H9 (cell line): Measurements from ENCODE around the gene CERK. TPM values are rescaled to one million over a fixed set of nuclear protein-coding genes. Genes with fewer than 3 reads are reported as not detected.
A peak's percentile ranks its signal among the peaks of the same experiment; 100 is the strongest.

ENCODE experiments used
- DNase-seq: peaks from one replicate; pipeline ENCODE4 v3.0.0-alpha.2; 2017
- H2AFZ ChIP-seq: one replicate; pipeline ENCODE4 v1.6.1; 2013; ENCODE audit warnings: mild to moderate bottlenecking, low read length, control low read depth, moderate library complexity
- H2AK5ac ChIP-seq: 2 replicates; pipeline ENCODE4 v1.6.1; 2013; ENCODE audit warnings: low read length, control low read depth, mixed read lengths; ENCODE audit not compliant: insufficient read length
- H2BK120ac ChIP-seq: one replicate; pipeline ENCODE4 v1.6.1; 2013; ENCODE audit warnings: low read depth, mild to moderate bottlenecking, low read length, control low read depth, inconsistent platforms; ENCODE audit not compliant: poor library complexity, severe bottlenecking
- H2BK12ac ChIP-seq: 2 replicates; pipeline ENCODE4 v1.6.1; 2013; ENCODE audit warnings: low read length, control low read depth, mixed read lengths, low read depth; ENCODE audit not compliant: insufficient read length
- H2BK15ac ChIP-seq: 2 replicates; pipeline ENCODE4 v1.6.1; 2013; ENCODE audit warnings: low read depth, low read length, control low read depth
- H2BK20ac ChIP-seq: one replicate; pipeline ENCODE4 v1.6.1; 2013; ENCODE audit warnings: low read depth, mild to moderate bottlenecking, low read length, control low read depth, inconsistent platforms; ENCODE audit not compliant: poor library complexity, severe bottlenecking
- H2BK5ac ChIP-seq: 2 replicates; pipeline ENCODE4 v1.6.1; 2013; ENCODE audit warnings: low read length, control low read depth, mixed read lengths; ENCODE audit not compliant: insufficient read length
- H3K14ac ChIP-seq: 2 replicates; pipeline ENCODE4 v1.6.1; 2013; ENCODE audit warnings: low read length, control low read depth; ENCODE audit not compliant: insufficient read depth
- H3K18ac ChIP-seq: 2 replicates; pipeline ENCODE4 v1.6.1; 2013; ENCODE audit warnings: low read depth, mild to moderate bottlenecking, mixed read lengths, low read length, control low read depth; ENCODE audit not compliant: insufficient read length
- H3K23ac ChIP-seq: 2 replicates; pipeline ENCODE4 v1.6.1; 2013; ENCODE audit warnings: low read length, control low read depth, mixed read lengths, low read depth; ENCODE audit not compliant: insufficient read length
- H3K23me2 ChIP-seq: 2 replicates; pipeline ENCODE4 v1.6.1; 2013; ENCODE audit warnings: low read depth, mild to moderate bottlenecking, mixed read lengths, low read length, control low read depth; ENCODE audit not compliant: insufficient read length, poor library complexity, severe bottlenecking
- H3K27ac ChIP-seq: 2 replicates; pipeline ENCODE4 v1.5.1; 2013; ENCODE audit warnings: low read length, control low read depth, mixed read lengths, low read depth; ENCODE audit not compliant: insufficient read length
- H3K27me3 ChIP-seq: 2 replicates; pipeline ENCODE4 v1.6.1; 2013; ENCODE audit warnings: low read length, control low read depth, inconsistent platforms; ENCODE audit not compliant: insufficient read depth
- H3K4ac ChIP-seq: 2 replicates; pipeline ENCODE4 v1.6.1; 2013; ENCODE audit warnings: low read depth, mild to moderate bottlenecking, control low read depth, inconsistent platforms, low read length, moderate library complexity
- H3K4me1 ChIP-seq: 2 replicates; pipeline ENCODE4 v1.6.1; 2013; ENCODE audit warnings: low read length, control low read depth, inconsistent platforms; ENCODE audit not compliant: insufficient read depth
- H3K4me2 ChIP-seq: 2 replicates; pipeline ENCODE4 v1.6.1; 2013; ENCODE audit warnings: low read length, control low read depth, mixed read lengths; ENCODE audit not compliant: insufficient read length, insufficient read depth
- H3K56ac ChIP-seq: 2 replicates; pipeline ENCODE4 v1.6.1; 2013; ENCODE audit warnings: low read depth, mild to moderate bottlenecking, mixed read lengths, low read length, control low read depth; ENCODE audit not compliant: insufficient read length
- H3K79me1 ChIP-seq: 2 replicates; pipeline ENCODE4 v1.6.1; 2013; ENCODE audit warnings: low read depth, mild to moderate bottlenecking, moderate library complexity, low read length, control low read depth, inconsistent platforms; ENCODE audit not compliant: insufficient read depth, poor library complexity, severe bottlenecking
- H3K79me2 ChIP-seq: 2 replicates; pipeline ENCODE4 v1.6.1; 2013; ENCODE audit warnings: low read length, control low read depth, inconsistent platforms; ENCODE audit not compliant: insufficient read depth
- H3K9ac ChIP-seq: 2 replicates; pipeline ENCODE4 v1.6.1; 2013; ENCODE audit warnings: low read length, control low read depth, mixed read lengths; ENCODE audit not compliant: insufficient read length; ENCODE audit errors: extremely low read depth
- H3K9me3 ChIP-seq: one replicate; pipeline ENCODE4 v1.6.1; 2013; ENCODE audit warnings: low read depth, low read length, inconsistent platforms; ENCODE audit not compliant: control insufficient read depth
- H3T11ph ChIP-seq: one replicate; pipeline ENCODE4 v1.6.1; 2013; ENCODE audit warnings: mild to moderate bottlenecking, low read length, control low read depth, inconsistent platforms
- H4K20me1 ChIP-seq: one replicate; pipeline ENCODE4 v1.6.1; 2013; ENCODE audit not compliant: control insufficient read depth, insufficient read length, insufficient read depth
- H4K5ac ChIP-seq: 2 replicates; pipeline ENCODE4 v1.6.1; 2013; ENCODE audit warnings: low read depth, mild to moderate bottlenecking, mixed read lengths, low read length, control low read depth; ENCODE audit not compliant: insufficient read length
- H4K8ac ChIP-seq: replicated peaks from 2 replicates; pipeline ENCODE4 v1.6.1; 2013; ENCODE audit warnings: low read length, control low read depth, mixed read lengths, low read depth; ENCODE audit not compliant: insufficient read length
- H4K91ac ChIP-seq: 2 replicates; pipeline ENCODE4 v1.6.1; 2013; ENCODE audit warnings: low read depth, mild to moderate bottlenecking, moderate library complexity, mixed read lengths, low read length, control low read depth; ENCODE audit not compliant: insufficient read length
- H3K27ac Mint-ChIP-seq, 3 experiments: 2 replicates in 2 of 3; 3 replicates in 1 of 3; pipeline ENCODE4 v1.8.0; 2020 to 2021; ENCODE audit warnings: mixed read lengths in 3 of 3, mild to moderate bottlenecking in 1 of 3, moderate library complexity in 1 of 3
- H3K27me3 Mint-ChIP-seq: 2 replicates; pipeline ENCODE4 v1.8.0; 2021; ENCODE audit warnings: low read depth, mild to moderate bottlenecking, moderate library complexity, mixed read lengths
- H3K36me3 Mint-ChIP-seq, 3 experiments: 2 replicates in 2 of 3; 3 replicates in 1 of 3; pipeline ENCODE4 v1.8.0; 2020 to 2021; ENCODE audit warnings: low read depth in 3 of 3, mixed read lengths in 3 of 3; ENCODE audit not compliant: insufficient read depth in 1 of 3
- H3K4me1 Mint-ChIP-seq, 2 experiments: 2 replicates each; pipeline ENCODE4 v1.8.0; 2020; ENCODE audit warnings: mixed read lengths in 2 of 2
- H3K4me3 Mint-ChIP-seq, 2 experiments: 2 replicates in 1 of 2; 3 replicates in 1 of 2; pipeline ENCODE4 v1.8.0; 2020 to 2021; ENCODE audit warnings: mild to moderate bottlenecking in 2 of 2, mixed read lengths in 2 of 2, moderate library complexity in 1 of 2
- H3K9me3 Mint-ChIP-seq, 2 experiments: 2 replicates in 1 of 2; 3 replicates in 1 of 2; pipeline ENCODE4 v1.8.0; 2020; ENCODE audit warnings: mild to moderate bottlenecking in 2 of 2, mixed read lengths in 2 of 2, moderate library complexity in 1 of 2
- WGBS: extraction: QIAGEN DNeasy Blood & Tissue Kit; methylation state at CpG from one replicate; pipeline ENCODE4 v1.1.7; 2013; ENCODE audit warnings: missing lambda C conversion rate, low lambda C conversion rate, mixed read lengths; ENCODE audit not compliant: insufficient read length; ENCODE audit errors: extremely low coverage; 5-methylcytosine and 5-hydroxymethylcytosine counted together
- total RNA-seq: library from RNA; stranded (reverse); gene quantifications from 2 replicates; pipeline ENCODE4 v1.2.1, GENCODE V29; 2021
- TF ChIP-seq, protein P1 (sequence below): fragments of 200-600 bp; sonication (generic); conservative IDR thresholded peaks from 3 replicates; pipeline ENCODE4 v1.8.0; 2021; ENCODE audit warnings: antibody characterized with exemption, mild to moderate bottlenecking

CERK gene
- total RNA-seq, 1 experiment from 2014 or later: 47.1 TPM

DNA sequence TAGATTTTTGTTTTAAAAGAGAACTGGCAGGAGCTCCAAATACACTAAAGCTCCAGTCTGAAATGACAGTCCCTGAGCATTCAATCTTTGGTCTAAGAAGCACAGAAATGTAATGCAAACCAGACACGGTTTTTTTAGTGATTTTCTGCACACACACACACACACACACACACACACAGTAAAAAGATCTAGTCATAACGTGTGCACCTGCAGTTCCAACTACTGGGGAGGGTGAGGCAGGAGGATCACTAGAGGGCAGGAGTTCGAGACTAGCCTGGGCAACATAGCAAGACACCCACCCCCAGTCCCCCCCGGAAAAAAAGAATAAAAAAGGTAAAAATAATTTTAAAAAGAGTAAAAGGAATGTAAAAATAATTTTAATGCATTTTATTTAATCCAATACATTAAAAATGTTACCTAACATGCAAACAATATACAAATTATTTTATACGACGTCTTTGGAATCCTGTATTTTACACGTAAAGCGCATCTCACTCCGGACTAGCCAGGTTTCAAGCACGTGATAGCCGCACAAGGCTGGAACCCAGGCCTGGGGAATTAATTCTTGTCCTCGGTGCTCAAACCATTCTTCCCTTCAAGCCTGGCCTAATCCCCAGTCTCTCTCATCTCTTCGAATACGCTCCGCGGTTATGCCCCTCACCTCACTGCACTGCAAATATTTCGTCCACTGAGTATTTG lies 23.6 kb upstream of the CERK start:
- Histone ChIP-seq H2BK120ac (no peak overlapping the region), H3K9ac (peak overlapping the region; percentile 88), H3T11ph (no peak overlapping the region), H4K91ac (no peak overlapping the region), H3K27ac (no peak overlapping the region), H2BK15ac (no peak overlapping the region), H3K4me1 (no peaks in the 10 kb centered on the region; the same call in 1 of the 2 replicates), H4K20me1 (no peaks in the 10 kb centered on the region), H3K9me3 (no peaks in the 10 kb centered on the region), H3K23me2 (peaks cover 11% of the 10 kb centered on the region), H3K23ac (no peak overlapping the region), H3K56ac (no peak overlapping the region), H4K5ac (peak overlapping the region; percentile 24), H2BK20ac (no peak overlapping the region), H2AFZ (no peak overlapping the region), H3K18ac (peak overlapping the region; percentile 61), H3K79me1 (peaks cover 5% of the 10 kb centered on the region), H2AK5ac (no peak overlapping the region), H3K4me2 (peak overlapping the region; percentile 72), H2BK5ac (no peak overlapping the region), H2BK12ac (no peak overlapping the region), H3K4ac (no peak overlapping the region; the same call in 1 of the 2 replicates), H4K8ac (no peak overlapping the region), H3K14ac (peak overlapping the region; percentile 96), H3K27me3 (no peaks in the 10 kb centered on the region), H3K79me2 (peaks cover 14% of the 10 kb centered on the region; the same call in 1 of the 2 replicates)
- Mint-ChIP-seq H3K36me3 (peaks cover 9 to 27% (median 17%) of the 10 kb centered on the region in 3 experiments; a peak in 6 of 7 replicates), H3K9me3 (peaks cover 4 to 9% of the 10 kb centered on the region in 2 experiments), H3K4me1 (peaks cover 13 to 25% of the 10 kb centered on the region in 2 experiments), H3K27ac (peak overlapping the region; percentile 97 to 100 (median 97)), H3K4me3 (peak overlapping the region; percentile 95 to 100), H3K27me3 (no peaks in the 10 kb centered on the region)
- TF ChIP-seq, protein P1, sequence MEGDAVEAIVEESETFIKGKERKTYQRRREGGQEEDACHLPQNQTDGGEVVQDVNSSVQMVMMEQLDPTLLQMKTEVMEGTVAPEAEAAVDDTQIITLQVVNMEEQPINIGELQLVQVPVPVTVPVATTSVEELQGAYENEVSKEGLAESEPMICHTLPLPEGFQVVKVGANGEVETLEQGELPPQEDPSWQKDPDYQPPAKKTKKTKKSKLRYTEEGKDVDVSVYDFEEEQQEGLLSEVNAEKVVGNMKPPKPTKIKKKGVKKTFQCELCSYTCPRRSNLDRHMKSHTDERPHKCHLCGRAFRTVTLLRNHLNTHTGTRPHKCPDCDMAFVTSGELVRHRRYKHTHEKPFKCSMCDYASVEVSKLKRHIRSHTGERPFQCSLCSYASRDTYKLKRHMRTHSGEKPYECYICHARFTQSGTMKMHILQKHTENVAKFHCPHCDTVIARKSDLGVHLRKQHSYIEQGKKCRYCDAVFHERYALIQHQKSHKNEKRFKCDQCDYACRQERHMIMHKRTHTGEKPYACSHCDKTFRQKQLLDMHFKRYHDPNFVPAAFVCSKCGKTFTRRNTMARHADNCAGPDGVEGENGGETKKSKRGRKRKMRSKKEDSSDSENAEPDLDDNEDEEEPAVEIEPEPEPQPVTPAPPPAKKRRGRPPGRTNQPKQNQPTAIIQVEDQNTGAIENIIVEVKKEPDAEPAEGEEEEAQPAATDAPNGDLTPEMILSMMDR: no peak
- DNase-seq: no peak
- whole genome bisulfite sequencing: no CpG with 5 or more reads among the region's 17 CpGs
